GM12873 (cell line): ENCODE results near the gene APCDD1.

Experiments used
- TF ChIP-seq, protein P1 (sequence below): IDR thresholded peaks from 2 replicates; pipeline ENCODE4 v1.5.1; 2012; ENCODE audit warnings: low read depth, mild to moderate bottlenecking, moderate library complexity, low read length, control low read depth; ENCODE audit not compliant: insufficient read depth; ENCODE audit errors: missing control alignments

The APCDD1 gene

DNA sequence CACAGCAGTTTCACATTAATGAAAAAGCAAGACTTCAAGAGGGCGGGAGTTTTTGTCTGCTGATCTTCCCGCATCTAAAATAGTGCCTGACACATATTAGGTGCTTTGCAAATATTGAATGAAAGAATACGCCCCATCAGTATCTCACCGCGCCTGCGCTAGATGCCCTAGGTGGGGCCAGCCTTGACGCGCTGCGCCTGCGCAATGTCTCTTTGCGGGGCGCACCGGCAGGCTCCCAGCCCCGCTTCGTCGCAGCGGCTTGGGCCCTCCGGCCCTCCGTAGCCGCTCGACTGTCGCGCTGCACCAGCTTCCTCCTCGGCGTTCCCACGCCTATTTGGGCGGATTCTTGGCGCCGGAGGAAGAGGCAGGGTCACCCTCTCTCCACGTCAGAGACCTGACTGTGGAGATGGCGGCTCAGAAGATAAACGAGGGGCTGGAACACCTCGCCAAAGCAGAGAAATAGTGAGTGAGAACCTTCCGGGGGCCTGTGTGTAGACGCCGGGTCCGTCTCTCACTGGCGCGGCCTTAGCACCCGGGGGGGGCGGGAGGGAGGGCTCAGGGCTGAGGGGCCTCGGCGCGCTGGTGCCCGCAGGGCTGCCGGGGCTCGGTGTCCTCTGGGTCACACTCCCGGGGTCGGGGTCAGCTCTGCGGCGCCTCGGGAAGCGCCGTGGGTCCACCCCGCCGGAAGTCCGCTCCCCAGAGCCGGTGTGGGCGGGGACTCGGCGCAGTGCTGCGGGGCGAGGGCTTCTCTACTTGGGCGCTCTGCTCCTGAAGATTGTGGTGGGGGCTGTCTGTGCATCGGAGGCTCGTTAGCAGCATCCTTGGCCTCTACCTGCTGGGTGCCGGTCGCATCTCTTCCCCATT, 71.5 kb downstream of the APCDD1 start, which contains the start of gene NAPG:
Gene NAPG (plus strand): TSS at position 331 of the 864 bp plus-strand sequence. CDS start 76 bp downstream, at position 407.
- TF ChIP-seq, protein P1, sequence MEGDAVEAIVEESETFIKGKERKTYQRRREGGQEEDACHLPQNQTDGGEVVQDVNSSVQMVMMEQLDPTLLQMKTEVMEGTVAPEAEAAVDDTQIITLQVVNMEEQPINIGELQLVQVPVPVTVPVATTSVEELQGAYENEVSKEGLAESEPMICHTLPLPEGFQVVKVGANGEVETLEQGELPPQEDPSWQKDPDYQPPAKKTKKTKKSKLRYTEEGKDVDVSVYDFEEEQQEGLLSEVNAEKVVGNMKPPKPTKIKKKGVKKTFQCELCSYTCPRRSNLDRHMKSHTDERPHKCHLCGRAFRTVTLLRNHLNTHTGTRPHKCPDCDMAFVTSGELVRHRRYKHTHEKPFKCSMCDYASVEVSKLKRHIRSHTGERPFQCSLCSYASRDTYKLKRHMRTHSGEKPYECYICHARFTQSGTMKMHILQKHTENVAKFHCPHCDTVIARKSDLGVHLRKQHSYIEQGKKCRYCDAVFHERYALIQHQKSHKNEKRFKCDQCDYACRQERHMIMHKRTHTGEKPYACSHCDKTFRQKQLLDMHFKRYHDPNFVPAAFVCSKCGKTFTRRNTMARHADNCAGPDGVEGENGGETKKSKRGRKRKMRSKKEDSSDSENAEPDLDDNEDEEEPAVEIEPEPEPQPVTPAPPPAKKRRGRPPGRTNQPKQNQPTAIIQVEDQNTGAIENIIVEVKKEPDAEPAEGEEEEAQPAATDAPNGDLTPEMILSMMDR: no peak

DNA sequence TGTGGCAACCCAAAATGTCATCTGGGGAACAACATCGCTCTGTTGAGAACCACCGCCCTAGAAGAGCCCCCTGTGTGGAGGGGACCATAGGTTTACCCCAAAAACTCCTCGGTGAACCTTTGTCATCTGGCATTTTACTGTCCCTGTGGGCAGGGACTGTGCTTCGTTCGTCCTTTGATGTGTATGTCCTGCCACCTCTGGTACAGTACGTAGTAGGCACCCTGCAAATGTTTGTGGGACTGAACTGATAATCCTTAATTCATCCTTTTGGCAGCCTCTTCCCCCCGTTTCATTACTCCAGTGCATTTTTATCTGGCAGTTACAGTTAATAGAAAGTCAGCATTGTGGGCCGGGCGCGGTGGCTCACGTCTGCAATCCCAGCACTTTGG, 72.1 kb downstream of the APCDD1 start:
- TF ChIP-seq, protein P1: no peak

DNA sequence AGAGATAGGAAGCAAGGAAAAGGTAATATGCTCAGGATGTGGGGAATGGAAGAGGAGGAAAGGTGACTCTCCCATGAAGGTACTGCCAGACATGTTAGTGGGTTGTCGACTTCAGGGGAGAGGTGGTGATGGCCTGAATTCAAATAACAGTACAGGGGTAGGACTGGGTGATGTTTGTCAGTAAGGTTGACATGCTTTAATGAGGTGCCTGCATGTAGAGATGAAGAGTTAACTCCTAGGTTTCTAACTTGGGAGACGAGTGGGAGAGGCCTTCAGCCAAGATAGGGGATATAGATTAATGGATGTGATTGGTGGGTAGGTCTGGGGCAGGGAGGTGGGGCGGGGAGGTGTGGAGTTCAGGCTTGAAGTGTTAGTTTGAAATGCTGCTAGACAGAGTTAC, 74.0 kb downstream of the APCDD1 start:
- TF ChIP-seq, protein P1: no peak

DNA sequence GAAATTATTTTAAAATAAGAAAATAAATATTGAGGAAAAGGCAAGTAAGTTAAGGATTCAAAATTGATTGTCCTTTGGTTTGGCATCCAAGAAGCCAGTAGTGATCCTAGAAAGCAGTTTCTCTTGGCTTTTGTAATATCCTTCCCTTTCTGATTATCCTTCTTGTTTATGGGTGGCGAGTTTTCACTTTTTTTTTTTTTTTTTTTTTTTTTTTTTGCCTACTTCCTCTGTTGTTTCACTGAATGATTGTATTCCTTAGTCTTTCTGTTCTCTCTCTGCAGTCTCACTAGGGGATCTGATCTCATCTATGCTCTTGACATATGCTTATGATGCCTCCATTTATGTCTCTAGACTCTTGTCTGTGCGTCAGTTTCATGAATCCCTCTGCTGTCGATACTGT, 75.6 kb downstream of the APCDD1 start:
- TF ChIP-seq, protein P1: no peak

DNA sequence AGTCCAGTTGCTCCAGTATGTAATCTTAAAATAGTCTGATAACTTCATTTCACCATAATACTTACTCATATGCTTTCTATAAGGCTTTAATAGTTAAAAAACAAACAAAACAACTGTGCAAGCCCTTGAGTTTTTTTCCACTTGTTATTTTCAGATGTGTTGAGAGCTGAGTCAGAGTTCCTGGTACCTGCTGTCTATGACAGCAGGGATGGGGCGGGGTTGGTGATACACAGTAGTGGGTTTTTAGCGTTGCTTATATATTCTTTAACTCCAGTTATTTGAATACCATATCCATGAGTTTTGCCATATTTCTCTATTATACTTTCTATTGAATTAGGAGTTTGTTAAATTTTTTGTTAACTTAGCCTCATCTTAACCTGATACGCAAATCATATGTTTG, 76.4 kb downstream of the APCDD1 start:
- TF ChIP-seq, protein P1: no peak

DNA sequence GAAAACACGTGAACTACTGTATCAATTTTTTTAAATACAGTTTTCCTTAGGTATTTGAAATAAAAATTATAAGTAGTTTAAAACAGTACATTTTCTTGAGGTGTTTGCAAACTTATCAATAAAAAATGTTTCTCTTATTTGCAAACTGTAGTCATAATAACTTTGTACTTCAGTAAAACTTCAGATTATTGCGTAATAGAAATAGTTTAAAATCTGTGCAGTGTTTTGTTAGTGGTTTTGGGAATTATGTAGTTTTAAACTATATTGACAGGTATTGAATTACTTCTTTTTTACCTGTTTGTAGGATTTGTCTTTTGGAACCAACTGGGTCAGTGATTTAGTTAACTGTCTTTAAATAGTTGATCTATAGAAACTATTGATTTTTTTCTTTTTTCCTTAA, 78.7 kb downstream of the APCDD1 start:
- TF ChIP-seq, protein P1: no peak

DNA sequence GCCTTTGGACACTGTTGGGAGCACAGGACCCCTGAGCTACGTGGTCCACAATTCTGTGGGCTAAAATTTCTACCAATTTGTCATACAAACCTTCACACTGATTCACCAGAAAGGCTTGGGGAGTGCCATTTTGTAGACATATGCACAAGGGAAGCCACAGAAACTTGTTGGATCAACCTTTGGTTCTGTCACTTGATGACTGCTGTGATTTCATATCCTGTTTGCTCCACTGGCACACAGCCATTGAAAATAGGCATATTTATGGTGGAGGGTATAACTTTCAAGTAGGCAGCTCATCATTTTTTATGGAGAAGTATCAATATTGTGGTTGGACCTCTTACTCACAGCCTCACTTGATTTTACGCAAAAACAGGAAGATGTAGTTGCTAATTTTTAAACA, 81.8 kb downstream of the APCDD1 start:
- TF ChIP-seq, protein P1: no peak
